B cell (primary cell): ENCODE measurements around the gene SETDB1.

Experiments
- EZH2 ChIP-seq: IDR thresholded peaks from 2 replicates; pipeline ENCODE4 v1.6.1; 2012; ENCODE audit warnings: borderline replicate concordance, low read depth, mild to moderate bottlenecking, moderate library complexity, low read length; ENCODE audit not compliant: insufficient read depth, poor library complexity, severe bottlenecking
- TF ChIP-seq, protein P1 (sequence below): fragments of 200-600 bp; IDR thresholded peaks from one replicate; pipeline ENCODE4 v1.8.0; 2022; ENCODE audit warnings: antibody characterized with exemption, mild to moderate bottlenecking

DNA sequence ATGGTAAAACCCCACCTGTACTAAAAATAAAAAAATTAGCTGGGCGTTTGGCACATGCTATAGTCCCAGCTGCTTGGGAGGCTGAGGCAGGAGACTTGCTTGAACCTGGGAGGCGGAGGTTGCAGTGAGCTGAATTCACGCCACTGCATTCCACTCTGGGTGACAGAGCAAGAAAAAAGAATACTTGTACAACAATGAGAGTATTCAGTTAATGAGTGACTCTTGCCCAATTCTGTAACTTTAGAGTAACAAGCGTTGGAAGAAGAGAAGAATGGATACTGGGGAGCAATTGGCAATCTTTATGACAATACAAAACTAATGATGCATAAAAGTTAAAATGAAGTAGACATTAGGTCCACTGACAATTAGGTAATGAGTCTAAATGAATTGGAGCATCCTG, 66.5 kb downstream of the SETDB1 start:
- TF ChIP-seq, protein P1, sequence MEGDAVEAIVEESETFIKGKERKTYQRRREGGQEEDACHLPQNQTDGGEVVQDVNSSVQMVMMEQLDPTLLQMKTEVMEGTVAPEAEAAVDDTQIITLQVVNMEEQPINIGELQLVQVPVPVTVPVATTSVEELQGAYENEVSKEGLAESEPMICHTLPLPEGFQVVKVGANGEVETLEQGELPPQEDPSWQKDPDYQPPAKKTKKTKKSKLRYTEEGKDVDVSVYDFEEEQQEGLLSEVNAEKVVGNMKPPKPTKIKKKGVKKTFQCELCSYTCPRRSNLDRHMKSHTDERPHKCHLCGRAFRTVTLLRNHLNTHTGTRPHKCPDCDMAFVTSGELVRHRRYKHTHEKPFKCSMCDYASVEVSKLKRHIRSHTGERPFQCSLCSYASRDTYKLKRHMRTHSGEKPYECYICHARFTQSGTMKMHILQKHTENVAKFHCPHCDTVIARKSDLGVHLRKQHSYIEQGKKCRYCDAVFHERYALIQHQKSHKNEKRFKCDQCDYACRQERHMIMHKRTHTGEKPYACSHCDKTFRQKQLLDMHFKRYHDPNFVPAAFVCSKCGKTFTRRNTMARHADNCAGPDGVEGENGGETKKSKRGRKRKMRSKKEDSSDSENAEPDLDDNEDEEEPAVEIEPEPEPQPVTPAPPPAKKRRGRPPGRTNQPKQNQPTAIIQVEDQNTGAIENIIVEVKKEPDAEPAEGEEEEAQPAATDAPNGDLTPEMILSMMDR, result no peak
- TF ChIP-seq EZH2, result no peak
